RWPE1 (cell line): ENCODE measurements around the gene NFX1.
"Not testable (repeated sequence)": the region's sequence is repeated elsewhere in the genome, so short reads cannot be mapped to it uniquely, and the experiment has no call there.

ENCODE experiments used
- CTCF ChIA-PET: fragments of 350-600 bp; sonication (Branson Sonifier 250); formaldehyde crosslinking; extraction: SDS; loops from one replicate; lab custom pipeline; 2021; lab: Yijun Ruan, JAX
- POLR2A ChIA-PET: fragments of 400-600 bp; formaldehyde crosslinking; extraction: SDS; loops from one replicate; lab custom pipeline; 2020; ENCODE audit warnings: antibody characterized with exemption; ENCODE audit not compliant: low non-redundant PET; lab: Yijun Ruan, JAX
- DNase-seq: peaks from one replicate; pipeline ENCODE4 v3.0.0; 2012; ENCODE audit warnings: low spot score
- H3K27ac ChIP-seq: fragments of 450-650 bp; 2 replicates; pipeline ENCODE4 v1.5.1; 2017
- TF ChIP-seq, protein P1 (sequence below): fragments of 450-650 bp; conservative IDR thresholded peaks from 2 replicates; pipeline ENCODE4 v1.5.1; 2017; ENCODE audit warnings: low read depth, mild to moderate bottlenecking

NFX1 gene

DNA sequence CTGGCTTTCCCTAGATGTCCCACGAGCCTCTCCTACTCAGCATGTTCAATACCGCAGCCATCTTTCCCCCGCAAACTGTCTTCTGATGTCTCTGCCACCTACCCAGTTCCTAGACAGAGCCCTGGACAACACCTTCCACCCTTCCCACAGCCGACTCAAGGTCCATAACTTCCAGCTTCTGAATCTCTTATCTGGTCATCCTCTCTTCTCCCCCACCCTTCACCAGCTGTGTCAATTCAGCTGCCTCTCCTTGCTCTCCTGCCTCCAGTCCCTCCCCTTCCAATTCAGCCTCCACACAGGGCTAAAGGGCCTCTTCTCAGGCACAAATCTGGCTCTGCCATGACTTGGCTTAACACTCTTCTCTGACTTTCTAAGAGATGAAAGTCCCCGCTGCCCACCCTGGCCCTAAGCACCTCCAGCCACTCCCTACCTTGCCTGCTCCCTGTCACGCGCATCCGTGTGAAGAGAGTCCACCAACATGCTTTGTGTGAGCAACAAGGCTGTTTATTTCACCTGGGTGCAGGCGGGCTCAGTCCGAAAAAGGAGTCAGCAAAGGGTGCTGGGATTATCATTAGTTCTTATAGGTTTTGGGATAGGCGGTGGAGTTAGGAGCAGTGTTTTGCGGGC is 86.9 kb downstream of the NFX1 start:
- TF ChIP-seq, protein P1, sequence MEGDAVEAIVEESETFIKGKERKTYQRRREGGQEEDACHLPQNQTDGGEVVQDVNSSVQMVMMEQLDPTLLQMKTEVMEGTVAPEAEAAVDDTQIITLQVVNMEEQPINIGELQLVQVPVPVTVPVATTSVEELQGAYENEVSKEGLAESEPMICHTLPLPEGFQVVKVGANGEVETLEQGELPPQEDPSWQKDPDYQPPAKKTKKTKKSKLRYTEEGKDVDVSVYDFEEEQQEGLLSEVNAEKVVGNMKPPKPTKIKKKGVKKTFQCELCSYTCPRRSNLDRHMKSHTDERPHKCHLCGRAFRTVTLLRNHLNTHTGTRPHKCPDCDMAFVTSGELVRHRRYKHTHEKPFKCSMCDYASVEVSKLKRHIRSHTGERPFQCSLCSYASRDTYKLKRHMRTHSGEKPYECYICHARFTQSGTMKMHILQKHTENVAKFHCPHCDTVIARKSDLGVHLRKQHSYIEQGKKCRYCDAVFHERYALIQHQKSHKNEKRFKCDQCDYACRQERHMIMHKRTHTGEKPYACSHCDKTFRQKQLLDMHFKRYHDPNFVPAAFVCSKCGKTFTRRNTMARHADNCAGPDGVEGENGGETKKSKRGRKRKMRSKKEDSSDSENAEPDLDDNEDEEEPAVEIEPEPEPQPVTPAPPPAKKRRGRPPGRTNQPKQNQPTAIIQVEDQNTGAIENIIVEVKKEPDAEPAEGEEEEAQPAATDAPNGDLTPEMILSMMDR = no peak
- no peak for DNase-seq
- POLR2A ChIA-PET = no interaction called here
- CTCF ChIA-PET = no interaction called here
- peak overlapping the region; percentile 30 for H3K27ac ChIP-seq

DNA sequence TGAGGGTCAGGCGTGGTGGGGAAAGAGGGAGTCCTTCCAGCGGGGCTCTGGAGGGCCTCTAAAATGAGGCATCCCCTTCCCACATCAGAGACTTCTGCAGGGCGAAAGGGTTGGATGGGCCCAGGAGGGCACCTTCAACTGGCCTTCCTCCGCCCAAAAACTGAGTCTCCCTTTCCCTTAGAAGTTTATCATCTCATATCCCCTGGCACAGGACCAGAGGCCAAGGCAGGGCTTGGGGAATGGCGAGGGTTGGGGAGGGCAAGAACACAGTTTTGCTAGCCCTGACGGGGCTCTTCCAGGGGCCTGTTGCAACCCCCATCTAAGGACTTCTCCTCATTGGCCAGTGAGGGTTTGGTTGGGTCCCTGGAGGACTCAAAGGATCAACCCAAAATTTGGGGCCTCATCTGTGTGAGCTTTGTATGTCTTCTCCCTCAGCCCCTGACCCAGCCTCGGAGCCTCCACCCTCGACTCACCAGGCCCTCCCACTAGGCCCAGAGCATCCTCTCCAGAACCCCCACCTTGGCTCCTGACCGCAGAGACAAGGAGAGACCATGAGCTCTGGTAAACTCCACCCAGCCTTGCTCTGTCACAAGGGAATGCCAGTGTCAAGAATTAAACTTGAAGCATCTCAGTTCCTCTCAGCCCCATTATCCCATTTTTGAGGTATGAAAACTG is 87.9 kb downstream of the NFX1 start:
- TF ChIP-seq, protein P1 = no peak
- no peak overlapping the region for H3K27ac ChIP-seq
- DNase-seq = no peak
- CTCF ChIA-PET = no interaction called here
- POLR2A ChIA-PET = no interaction called here

DNA sequence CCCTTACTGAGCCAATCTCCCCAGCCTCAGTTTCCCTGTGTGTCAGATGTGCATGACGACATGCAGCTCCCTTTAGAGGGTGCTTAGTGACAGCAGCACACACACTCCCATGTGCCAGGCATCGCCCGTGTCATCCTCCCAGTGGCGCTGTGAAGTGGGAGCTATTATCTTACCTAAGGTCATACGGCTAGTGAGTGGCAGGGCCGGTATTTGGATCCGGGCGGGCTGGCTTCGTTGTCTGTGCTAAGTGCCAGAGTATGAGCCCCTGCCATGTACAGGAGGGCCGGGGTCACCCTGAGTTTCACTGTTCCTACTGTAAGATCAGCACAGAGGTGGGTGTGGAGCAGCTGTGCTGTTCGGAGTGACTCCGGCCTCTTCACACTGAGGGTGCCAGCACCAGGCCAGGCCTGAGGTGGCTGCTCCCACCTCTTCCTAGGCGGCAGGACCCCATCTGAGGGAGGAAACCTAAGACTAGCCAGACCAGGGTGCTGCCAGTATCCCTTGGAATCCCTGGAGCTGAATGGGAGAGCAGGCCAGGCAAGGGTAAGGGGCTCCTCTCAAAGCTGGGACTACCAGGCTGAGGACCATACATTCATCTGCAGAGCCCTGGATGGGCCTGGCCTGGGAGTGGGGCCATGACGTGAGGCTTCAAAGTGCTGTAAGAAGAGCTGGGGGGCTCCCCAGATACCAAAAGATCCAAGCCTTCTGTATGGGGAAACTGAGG is 89.5 kb downstream of the NFX1 start:
- POLR2A ChIA-PET = no interaction called here
- TF ChIP-seq, protein P1 = no peak
- CTCF ChIA-PET = interaction anchor here (0.7 kb wide), 1 partner anchor 1624 kb away, joined by 3 read pairs; no protein-coding TSS in a partner anchor
- no peak for DNase-seq
- H3K27ac ChIP-seq = no peak overlapping the region

- no peak overlapping the region for H3K27ac ChIP-seq
- ChIA-PET CTCF (interaction anchor here (0.6 to 0.7 kb wide), 2 partner anchors 31 to 1624 kb away, joined by 3 read pairs; no protein-coding TSS in a partner anchor), POLR2A (no interaction called here)
- TF ChIP-seq, protein P1 = no peak
- no peak for DNase-seq
These were observed 90.2 kb downstream of the NFX1 start for GRCh38 chr9:33380390-33381094.

DNA sequence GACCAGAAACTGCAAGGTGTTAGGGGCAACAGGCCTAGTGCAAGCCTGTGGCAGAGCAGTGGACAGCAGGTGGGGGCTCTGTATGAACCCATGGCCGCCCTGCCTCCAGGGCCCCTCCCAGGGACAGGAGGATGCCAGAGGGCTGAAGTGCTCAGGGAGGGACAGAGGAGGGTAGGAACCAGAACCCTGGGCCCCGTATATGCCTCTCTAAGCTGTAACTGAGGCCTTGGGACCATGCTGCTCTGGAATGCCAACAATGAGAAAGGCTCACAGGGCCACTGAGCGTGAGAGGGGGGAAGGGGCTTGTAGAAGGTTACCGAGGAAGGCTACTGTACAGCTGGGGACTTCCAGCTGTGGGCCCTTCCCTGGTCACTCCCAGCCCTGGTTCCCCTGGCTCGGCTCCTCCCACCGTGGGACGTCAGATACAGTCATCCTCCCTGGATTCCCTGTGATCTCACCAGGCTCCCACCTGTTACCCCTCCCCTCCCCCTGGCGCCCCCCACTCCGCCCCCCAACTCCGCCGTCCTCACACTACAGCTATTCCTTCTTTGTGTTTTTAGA is 91.0 kb downstream of the NFX1 start:
- no peak for DNase-seq
- no peak overlapping the region for H3K27ac ChIP-seq
- TF ChIP-seq, protein P1 = no peak
- ChIA-PET CTCF (interaction anchor here (0.6 kb wide), 1 partner anchor 30 kb away, joined by 3 read pairs; no protein-coding TSS in a partner anchor), POLR2A (no interaction called here)

DNA sequence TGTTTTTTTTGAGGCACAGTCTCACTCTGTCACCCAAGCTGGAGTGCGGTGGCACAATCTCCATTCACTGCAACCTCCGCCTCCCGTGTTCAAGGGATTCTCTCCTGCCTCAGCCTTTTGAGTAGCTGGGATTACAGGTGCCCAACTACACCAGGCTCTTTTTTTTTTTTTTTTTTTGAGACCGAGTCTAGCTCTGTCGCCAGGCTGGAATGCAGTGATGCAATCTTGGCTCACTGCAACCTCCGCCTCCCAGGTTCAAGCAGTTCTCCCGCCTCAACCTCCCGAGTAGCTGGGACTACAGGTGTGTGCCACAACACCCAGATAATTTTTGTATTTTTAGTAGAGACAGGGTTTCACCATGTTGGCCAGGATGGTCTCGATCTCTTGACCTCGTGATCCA is 92.1 kb downstream of the NFX1 start:
- DNase-seq, CTCF ChIA-PET, POLR2A ChIA-PET, H3K27ac ChIP-seq: not testable (repeated sequence)

GRCh38 chr9:33383396-33383795 is 93.1 kb downstream of the NFX1 start:
- DNase-seq, POLR2A ChIA-PET, H3K27ac ChIP-seq, CTCF ChIA-PET: not testable (repeated sequence)

DNA sequence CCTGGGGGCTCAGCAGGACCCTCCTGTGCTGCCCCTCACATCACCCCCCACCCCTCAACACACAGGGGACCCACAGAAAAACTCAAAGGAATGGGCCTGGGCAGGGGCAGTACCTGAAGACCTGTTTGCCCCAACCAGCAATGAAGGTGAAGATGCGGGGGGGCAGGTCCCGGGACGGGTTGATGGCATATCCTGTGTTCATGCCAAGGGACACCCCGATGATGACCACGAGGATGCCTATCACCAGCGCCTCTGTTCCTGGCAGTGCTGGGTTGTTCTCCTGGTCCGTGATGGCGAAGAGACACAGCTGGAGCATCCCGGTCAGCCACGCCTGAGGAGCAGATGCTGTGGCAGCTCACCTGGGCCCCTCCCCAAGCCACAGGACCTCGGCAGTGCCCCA is 95.2 kb downstream of the NFX1 start:
- DNase-seq, POLR2A ChIA-PET, H3K27ac ChIP-seq: not testable (repeated sequence)
- CTCF ChIA-PET = interaction anchor here (0.7 kb wide), 1 partner anchor 117 kb away, joined by 3 read pairs; no protein-coding TSS in a partner anchor

DNA sequence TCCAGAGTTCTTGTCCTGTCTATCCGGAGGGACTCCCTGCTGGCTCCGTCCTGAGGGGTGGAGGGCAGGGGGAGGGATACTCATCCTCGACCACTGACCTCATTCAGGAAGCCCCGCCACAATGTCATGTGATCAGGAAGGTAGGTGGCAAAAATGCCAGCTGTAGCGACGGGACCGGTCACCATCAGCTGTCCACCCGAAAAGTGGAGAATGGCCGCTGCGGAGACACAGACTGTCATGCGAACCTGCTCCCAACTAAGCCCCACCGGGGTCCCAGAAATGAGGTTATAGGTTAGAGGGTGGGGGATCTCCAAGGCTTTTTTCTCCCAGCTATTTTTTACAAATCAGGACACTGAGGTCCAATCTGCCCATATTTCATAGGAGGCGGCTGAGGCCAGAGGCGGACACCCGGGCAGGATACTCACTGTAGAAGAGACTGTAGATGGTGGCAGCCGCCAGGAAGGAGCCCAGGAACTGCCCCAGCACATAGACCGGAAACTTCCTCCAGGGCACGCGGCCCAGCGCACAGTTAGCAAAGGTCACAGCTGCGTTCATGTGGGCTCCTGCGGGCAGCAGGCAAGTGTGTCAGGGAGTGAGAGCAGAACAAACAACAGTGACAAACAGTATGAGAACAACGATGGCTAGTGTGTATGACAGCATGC is 95.8 kb downstream of the NFX1 start:
- CTCF ChIA-PET = interaction anchor here (0.7 kb wide), 1 partner anchor 118 kb away, joined by 3 read pairs; no protein-coding TSS in a partner anchor
- POLR2A ChIA-PET, DNase-seq, H3K27ac ChIP-seq: not testable (repeated sequence)
